Activated CD8-positive, alpha-beta memory T cell treated with anti-CD3 and anti-CD28 coated beads for 1 hour (primary cell): ENCODE measurements around the gene GDPD3.
"Not testable (repeated sequence)": the region's sequence is repeated elsewhere in the genome, so short reads cannot be mapped to it uniquely, and the experiment has no call there.

Source experiments
- DNase-seq, 2 donors: peaks; one replicate each; pipeline ENCODE4 v3.0.0-alpha.2; 2020; ENCODE audit warnings: low read depth in 1 of 2; ENCODE audit errors: extremely low read depth in 1 of 2

GDPD3 gene

GRCh38 chr16:30113031-30113710, at the start of gene GDPD3:
Gene GDPD3, minus strand, starts transcription at chr16:30113537. Its CDS starts 59 bp downstream, at chr16:30113478.
- no peak for DNase-seq

DNA sequence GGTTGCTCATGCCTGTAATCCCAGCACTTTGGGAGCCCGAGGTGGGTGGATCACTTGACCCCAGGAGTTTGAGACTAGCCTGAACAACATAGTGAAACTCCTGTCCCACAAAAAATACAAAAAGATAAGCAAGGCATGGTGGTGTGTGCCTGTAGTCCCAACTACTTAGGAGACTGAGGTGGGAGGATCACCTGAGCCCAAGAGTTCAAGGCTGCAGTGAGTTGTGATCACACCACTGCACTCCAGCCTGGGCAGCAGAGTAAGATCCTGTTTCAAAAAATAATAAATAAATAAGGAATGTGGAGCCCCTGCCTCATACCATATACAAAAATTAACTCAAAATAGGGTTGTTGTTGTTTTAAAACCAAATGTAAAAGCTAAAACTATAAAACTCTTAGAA, 43.9 kb upstream of the GDPD3 start:
- DNase-seq, result no peak

GRCh38 chr16:30155188-30155587, 41.9 kb upstream of the GDPD3 start:
- no peak for DNase-seq

DNA sequence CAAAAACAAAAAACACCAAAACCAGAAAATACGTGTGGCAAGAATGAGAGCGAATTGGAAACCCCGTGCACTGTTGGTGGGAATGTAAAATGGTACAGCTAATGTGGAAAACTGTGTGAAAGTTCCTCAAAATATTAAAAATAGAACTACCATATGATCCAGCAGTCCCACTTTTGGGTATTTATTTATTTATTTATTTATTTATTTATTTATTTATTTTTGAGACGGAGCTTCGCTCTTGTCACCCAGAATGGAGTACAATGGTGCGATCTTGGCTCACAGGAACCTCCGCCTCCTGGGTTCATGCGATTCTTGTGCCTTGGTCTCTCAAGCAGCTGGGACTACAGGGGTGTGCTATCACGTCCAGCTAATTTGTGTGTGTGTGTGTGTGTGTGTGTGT, 39.2 kb upstream of the GDPD3 start:
- DNase-seq, result no peak

GRCh38 chr16:30151091-30151490, 37.8 kb upstream of the GDPD3 start:
- DNase-seq, result no peak

GRCh38 chr16:30149250-30149930, 36.1 kb upstream of the GDPD3 start:
- DNase-seq, result no peak

GRCh38 chr16:30147843-30148510, 34.6 kb upstream of the GDPD3 start:
- no peak for DNase-seq

- DNase-seq, result no peak
Observed at GRCh38 chr16:30145657-30146056, 32.3 kb upstream of the GDPD3 start.

- DNase-seq, result no peak
Observed at GRCh38 chr16:30144917-30145316, 31.6 kb upstream of the GDPD3 start.

GRCh38 chr16:30144017-30144416, 30.7 kb upstream of the GDPD3 start:
- DNase-seq, result no peak

DNA sequence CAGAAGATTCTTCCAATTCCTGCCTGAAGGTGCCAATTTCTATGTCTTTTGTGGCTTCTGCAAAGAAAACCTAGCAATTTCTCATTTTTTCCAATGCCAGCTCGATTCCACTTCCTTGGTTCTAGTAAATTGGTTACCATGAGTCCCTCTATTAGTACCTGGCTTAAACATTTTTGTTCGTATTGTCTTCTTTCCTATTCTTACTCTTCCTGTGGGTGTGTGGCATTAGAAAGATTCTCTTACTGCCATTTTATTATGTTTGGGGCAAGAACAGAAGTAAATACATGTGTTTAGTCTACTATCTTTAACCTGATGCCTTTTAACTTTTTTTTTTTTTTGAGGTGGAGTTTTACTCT, 30.0 kb upstream of the GDPD3 start:
- DNase-seq, result no peak

- no peak for DNase-seq
Observed at GRCh38 chr16:30142672-30143346, 29.5 kb upstream of the GDPD3 start.

DNA sequence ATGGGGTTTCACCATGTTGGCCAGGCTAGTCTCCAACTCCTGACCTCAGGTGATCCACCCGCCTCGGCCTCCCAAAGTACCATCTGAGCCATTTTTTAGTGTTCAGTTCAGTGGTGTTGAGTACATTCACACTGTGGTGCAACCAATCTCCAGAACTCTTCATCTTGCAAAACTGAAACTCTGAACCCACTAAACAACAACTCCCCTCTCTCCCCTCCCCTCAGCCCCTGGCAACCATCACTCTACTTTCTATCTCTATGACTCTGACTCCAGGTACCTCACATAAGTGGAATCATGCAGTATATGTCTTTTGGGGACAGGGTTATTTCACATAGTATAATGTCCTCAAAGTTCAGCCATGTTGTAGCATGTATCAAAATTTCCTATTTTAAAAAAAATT, 28.4 kb upstream of the GDPD3 start:
- DNase-seq, result no peak

DNA sequence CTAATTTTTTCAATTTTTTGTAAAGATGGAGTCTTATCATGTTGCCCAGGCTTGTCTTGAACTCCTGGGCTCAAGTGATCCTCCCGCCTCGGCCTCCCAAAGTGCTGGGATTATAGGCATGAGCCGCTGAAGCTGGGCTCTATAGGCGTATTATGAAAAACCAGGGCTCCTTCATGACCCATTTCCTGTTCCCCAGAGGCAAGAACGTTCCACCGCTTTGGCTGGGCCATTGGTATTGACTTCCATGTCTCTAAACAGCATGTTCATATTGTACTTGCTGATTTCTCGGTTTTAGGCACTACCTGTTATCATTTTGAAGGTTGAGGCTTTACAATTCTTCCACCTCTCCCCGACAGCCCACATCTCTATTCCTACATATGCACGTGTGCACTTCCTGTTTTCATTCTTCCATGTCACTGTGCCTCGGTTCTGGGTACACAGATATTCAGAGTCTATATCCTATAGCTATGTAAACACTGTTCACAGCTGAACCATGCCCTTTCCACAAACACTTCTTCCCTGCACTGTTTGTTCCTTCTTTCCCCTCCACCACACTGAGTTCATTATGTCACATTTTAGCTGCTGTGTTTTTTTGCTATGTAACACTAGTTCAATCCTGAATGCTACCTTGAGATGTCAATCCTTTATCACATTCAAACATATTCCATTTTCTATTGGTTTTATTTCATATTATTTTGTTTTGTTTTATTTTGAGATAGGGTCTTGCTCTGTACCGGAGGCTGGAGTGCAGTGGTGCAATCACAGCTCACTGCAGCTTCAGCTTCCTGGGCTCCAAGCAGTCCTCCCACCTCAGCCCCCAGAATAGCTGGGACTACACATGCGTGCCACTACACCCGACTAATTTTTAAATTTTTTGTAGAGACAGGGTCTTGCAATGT, 26.5 kb upstream of the GDPD3 start:
- DNase-seq, result no peak

DNA sequence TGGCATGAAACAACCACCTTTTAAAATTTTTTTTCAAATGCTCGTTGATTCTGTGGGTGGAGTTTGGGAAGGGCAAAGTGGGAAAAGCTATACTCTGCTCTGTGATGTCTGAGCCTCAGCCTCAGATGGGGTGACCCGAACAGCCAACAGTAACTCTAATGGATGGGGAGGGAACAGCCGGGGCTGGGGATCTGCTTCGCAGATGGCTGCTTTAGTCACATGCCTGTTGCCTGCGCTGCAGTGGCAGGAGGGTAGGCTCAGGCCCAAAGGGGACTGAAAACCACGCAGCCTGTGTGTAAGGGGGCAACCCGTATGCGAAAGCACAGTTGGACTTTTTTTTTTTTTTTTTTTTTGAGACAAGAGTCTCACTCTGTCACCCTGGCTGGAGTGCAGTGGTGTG, 24.6 kb upstream of the GDPD3 start:
- DNase-seq, result no peak

- DNase-seq, result no peak
Observed at GRCh38 chr16:30136971-30137605, 23.8 kb upstream of the GDPD3 start.

DNA sequence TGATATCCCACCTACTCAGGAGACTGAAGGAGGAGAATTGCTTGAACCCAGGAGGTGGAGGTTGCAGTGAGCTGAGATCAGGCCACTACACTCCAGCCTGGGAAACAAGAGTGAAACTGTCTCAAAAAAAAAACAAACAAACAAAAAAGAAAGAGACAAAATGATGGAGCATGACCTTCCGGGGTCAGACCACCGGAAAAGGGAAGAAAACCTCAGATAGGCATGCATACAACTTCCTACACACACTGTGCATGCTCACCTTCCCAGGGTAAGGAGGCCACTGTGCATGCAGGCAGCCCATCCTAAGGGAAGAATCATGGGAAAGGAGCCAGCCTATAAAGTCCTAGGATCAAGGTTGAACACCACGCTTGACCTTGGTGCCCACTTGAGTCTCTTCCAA, 19.3 kb upstream of the GDPD3 start:
- no peak for DNase-seq

- no peak for DNase-seq
Observed at GRCh38 chr16:30131869-30132475, 18.6 kb upstream of the GDPD3 start.

- DNase-seq, result no peak
Observed at GRCh38 chr16:30127993-30128392, 14.7 kb upstream of the GDPD3 start.

DNA sequence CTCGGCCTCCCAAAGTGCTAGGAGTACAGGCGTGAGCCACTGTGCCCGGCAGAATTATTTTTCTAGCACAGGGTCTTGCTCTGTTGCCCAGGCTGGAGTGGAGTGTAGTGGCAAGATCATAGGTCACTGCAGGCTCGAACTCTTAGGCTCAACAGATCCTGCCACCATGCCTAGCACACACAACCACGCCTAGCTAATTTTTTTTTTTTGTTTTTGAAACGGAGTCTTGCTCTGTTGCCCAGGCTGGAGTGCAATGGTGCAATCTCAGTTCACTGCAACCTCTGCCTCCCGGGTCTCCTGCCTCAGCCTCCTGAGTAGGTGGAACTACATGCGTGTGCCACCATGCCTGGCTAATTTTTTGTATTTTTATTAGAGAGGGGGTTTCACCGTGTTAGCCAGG, 12.4 kb upstream of the GDPD3 start:
- not testable (repeated sequence) for DNase-seq
